Aorta (tissue), 5 donors: ENCODE results near the gene LBR. TPM values are rescaled to one million over a fixed set of nuclear protein-coding genes. Genes with fewer than 3 reads are reported as not detected.

Experiments
- ATAC-seq: fragments of 200-7000 bp; cut with Tn5 transposase; one replicate; pipeline ENCODE4 v1.9.1; 2022; ENCODE audit warnings: moderate library complexity; ENCODE audit not compliant: low FRiP score
- DNase-seq, 2 donors: peaks; one replicate each; pipeline ENCODE4 v3.0.0-alpha.2; 2020
- H3K27ac ChIP-seq, 2 donors: one replicate each; pipeline ENCODE4 v1.5.1; 2013; ENCODE audit warnings: low read length in 2 of 2, mild to moderate bottlenecking in 2 of 2, moderate library complexity in 2 of 2, control low read depth in 1 of 2, inconsistent platforms in 1 of 2, low read depth in 1 of 2
- H3K27me3 ChIP-seq, 2 donors: one replicate each; pipeline ENCODE4 v1.6.1; 2013; ENCODE audit warnings: control low read depth in 1 of 2, low read length in 1 of 2, mild to moderate bottlenecking in 1 of 2, moderate library complexity in 1 of 2; ENCODE audit not compliant: insufficient read depth in 2 of 2, control insufficient read depth in 1 of 2
- H3K36me3 ChIP-seq, 2 donors: one replicate each; pipeline ENCODE4 v1.6.1; 2013; ENCODE audit warnings: control low read depth in 1 of 2, low read length in 1 of 2, mild to moderate bottlenecking in 1 of 2; ENCODE audit not compliant: insufficient read depth in 2 of 2, control insufficient read depth in 1 of 2
- H3K4me1 ChIP-seq, 2 donors: one replicate each; pipeline ENCODE4 v1.6.1; 2013; ENCODE audit warnings: low read length in 2 of 2, control low read depth in 1 of 2, mild to moderate bottlenecking in 1 of 2, moderate library complexity in 1 of 2; ENCODE audit not compliant: insufficient read depth in 2 of 2, control insufficient read depth in 1 of 2
- H3K4me3 ChIP-seq, 2 donors: one replicate each; pipeline ENCODE4 v1.5.1; 2013; ENCODE audit warnings: low read length in 2 of 2, control low read depth in 1 of 2, mild to moderate bottlenecking in 1 of 2
- H3K9me3 ChIP-seq: one replicate; pipeline ENCODE4 v1.6.1; 2013; ENCODE audit warnings: mild to moderate bottlenecking, low read length; ENCODE audit not compliant: control insufficient read depth
- WGBS, 2 donors: extraction: QIAGEN DNeasy Blood & Tissue Kit; methylation state at CpG; one replicate each; pipeline ENCODE4 v1.1.7; 2013; 5-methylcytosine and 5-hydroxymethylcytosine counted together
- intact Hi-C, 2 donors: fragments of 100-400 bp; cut with DNase I; formaldehyde crosslinking; loops; one replicate each; pipeline versions ENCODE4 v1.14.2 to v1.15.0; 2022
- polyA plus RNA-seq, 2 donors: library from polyadenylated mRNA; stranded (reverse); fragments of 200-250 nt; gene quantifications; one replicate each; pipeline ENCODE4 v1.2.3, GENCODE V29; 2013
- total RNA-seq, 2 donors: library from RNA; stranded (reverse); fragmentation: NEBNext Ultra II Directional; extraction: Animal tissue kit (Norgen Biotek cat#: 25700); gene quantifications; one replicate each; pipeline ENCODE4 v1.2.1, GENCODE V29; 2021
- donor health status: healthy with polysubstance abuse.
- donor health status: Bipolar disorder and iron deficiency.
- donor health status: DM: no; HTN: no; CAD: no.
- donor health status: DM: no; HTN: no; CAD: no.
- donor health status: DM: yes; HTN: yes; CAD: no.

The LBR gene
- total and polyA plus RNA-seq, 4 donors: 8.5 to 48.4 (median 29.2) TPM

- DNase-seq: peak; percentile 40 to 74
- no peak overlapping the region for H3K27ac ChIP-seq
- 50 to 56% methylated on average over 18 of the region's 18 CpGs for WGBS, 2 donors
- H3K27me3 ChIP-seq: no peaks in the 10 kb centered on the region
- no peaks in the 10 kb centered on the region for H3K36me3 ChIP-seq
- peak; percentile 16 for ATAC-seq
- intact Hi-C loops: no loop called here
- H3K9me3 ChIP-seq: no peaks in the 10 kb centered on the region
- no peak overlapping the region for H3K4me3 ChIP-seq
- no peaks in the 10 kb centered on the region for H3K4me1 ChIP-seq
Observed at GRCh38 chr1:225460021-225460736, 32.3 kb upstream of the LBR start.

- WGBS, 2 donors: 79 to 81% methylated on average over 2 of the region's 2 CpGs
- H3K9me3 ChIP-seq: no peaks in the 10 kb centered on the region
- no peak for ATAC-seq
- H3K27ac ChIP-seq: no peak overlapping the region
- no peak overlapping the region for H3K4me3 ChIP-seq
- H3K27me3 ChIP-seq: no peaks in the 10 kb centered on the region
- intact Hi-C loops: no loop called here
- peaks cover 0 to 5% of the 10 kb centered on the region in 2 donors for H3K4me1 ChIP-seq
- no peaks in the 10 kb centered on the region for H3K36me3 ChIP-seq
- DNase-seq: peak in 1 of 2 donors; percentile 4
Observed at GRCh38 chr1:225458222-225458631, 30.4 kb upstream of the LBR start.

- H3K4me3 ChIP-seq: no peak overlapping the region
- H3K27ac ChIP-seq: no peak overlapping the region
- WGBS, 2 donors: 18 to 22% methylated on average over 5 of the region's 5 CpGs
- no peaks in the 10 kb centered on the region for H3K36me3 ChIP-seq
- no peaks in the 10 kb centered on the region for H3K27me3 ChIP-seq
- intact Hi-C loops: no loop called here
- ATAC-seq (peak; percentile 62), DNase-seq (no peak)
- H3K4me1 ChIP-seq: peaks cover 0 to 5% of the 10 kb centered on the region in 2 donors
- H3K9me3 ChIP-seq: no peaks in the 10 kb centered on the region
Observed at GRCh38 chr1:225454733-225455132, 26.9 kb upstream of the LBR start.

GRCh38 chr1:225453797-225454648, 26.2 kb upstream of the LBR start:
- WGBS, 2 donors: 49 to 50% methylated on average over 5 of the region's 5 CpGs
- intact Hi-C loops: no loop called here
- no peaks in the 10 kb centered on the region for H3K9me3 ChIP-seq
- no peaks in the 10 kb centered on the region for H3K36me3 ChIP-seq
- H3K27ac ChIP-seq: no peak overlapping the region
- no peak for ATAC-seq
- H3K4me1 ChIP-seq: peaks cover 0 to 5% of the 10 kb centered on the region in 2 donors
- no peaks in the 10 kb centered on the region for H3K27me3 ChIP-seq
- DNase-seq: no peak
- H3K4me3 ChIP-seq: no peak overlapping the region

GRCh38 chr1:225451840-225452515, 24.1 kb upstream of the LBR start:
- ATAC-seq (no peak), DNase-seq (no peak)
- H3K4me1 ChIP-seq: peaks cover 0 to 5% of the 10 kb centered on the region in 2 donors
- intact Hi-C loops: no loop called here
- H3K9me3 ChIP-seq: no peaks in the 10 kb centered on the region
- no peaks in the 10 kb centered on the region for H3K36me3 ChIP-seq
- no peaks in the 10 kb centered on the region for H3K27me3 ChIP-seq
- 88 to 93% methylated on average over 25 of the region's 25 CpGs for WGBS, 2 donors
- no peak overlapping the region for H3K27ac ChIP-seq
- no peak overlapping the region for H3K4me3 ChIP-seq

- Histone ChIP-seq H3K4me1 (peaks cover 0 to 5% of the 10 kb centered on the region in 2 donors), H3K27me3 (no peaks in the 10 kb centered on the region), H3K9me3 (no peaks in the 10 kb centered on the region), H3K4me3 (no peak overlapping the region), H3K27ac (no peak overlapping the region), H3K36me3 (no peaks in the 10 kb centered on the region)
- DNase-seq (no peak), ATAC-seq (no peak)
- 87% methylated on average over 6 of the region's 6 CpGs for WGBS, 2 donors
- intact Hi-C loops: no loop called here
Observed at GRCh38 chr1:225451340-225451739, 23.5 kb upstream of the LBR start.

GRCh38 chr1:225450491-225451191, 22.8 kb upstream of the LBR start:
- 82% methylated on average over 12 of the region's 12 CpGs for WGBS, 2 donors
- Histone ChIP-seq H3K36me3 (no peaks in the 10 kb centered on the region), H3K4me1 (peaks cover 0 to 5% of the 10 kb centered on the region in 2 donors), H3K4me3 (no peak overlapping the region), H3K27ac (no peak overlapping the region), H3K9me3 (no peaks in the 10 kb centered on the region), H3K27me3 (no peaks in the 10 kb centered on the region)
- ATAC-seq: no peak
- intact Hi-C loops: no loop called here
- peak in 1 of 2 donors; percentile 75 for DNase-seq

GRCh38 chr1:225449774-225450173, 21.9 kb upstream of the LBR start:
- peaks cover 0 to 5% of the 10 kb centered on the region in 2 donors for H3K4me1 ChIP-seq
- WGBS, 2 donors: 91 to 92% methylated on average over 4 to 5 of the region's 5 CpGs
- intact Hi-C loops: no loop called here

More at GRCh38 chr1:225449774-225450173, 21.9 kb upstream of the LBR start:
- no peaks in the 10 kb centered on the region for H3K9me3 ChIP-seq
- no peak overlapping the region for H3K27ac ChIP-seq
- H3K36me3 ChIP-seq: no peaks in the 10 kb centered on the region
- no peak overlapping the region for H3K4me3 ChIP-seq
- ATAC-seq (no peak), DNase-seq (no peak)
- H3K27me3 ChIP-seq: no peaks in the 10 kb centered on the region
